ENCODE data around the gene TREML4.

The TREML4 gene

DNA sequence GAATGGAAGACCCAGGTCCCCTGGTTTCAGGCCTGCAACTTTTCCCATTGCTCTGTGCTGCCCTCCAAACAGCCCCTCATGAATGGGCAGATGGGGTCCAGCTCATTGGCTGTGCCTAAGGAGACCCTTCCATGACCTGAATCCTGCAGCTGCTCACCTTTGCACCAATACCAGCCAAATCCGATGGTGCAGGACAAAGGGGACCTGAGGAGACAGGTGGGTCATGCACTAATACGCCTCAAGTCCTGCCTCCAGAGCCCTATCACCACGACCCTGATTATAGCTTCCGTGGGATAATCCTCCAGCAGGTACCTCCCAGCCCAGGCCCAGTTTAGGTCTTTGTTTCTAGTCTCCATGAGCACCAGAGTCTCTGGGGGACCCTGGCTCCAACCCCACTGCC, 41.6 kb downstream of the TREML4 start:
- Histone ChIP-seq H3K4me3 (ENCODE audit: low read depth in 1 of 2, low read length in 2 of 2) (no peak overlapping the region), H3K4me2 (ENCODE audit: insufficient read depth, low read length) (no peak overlapping the region), H3K27ac (ENCODE audit: low read length) (no peak overlapping the region), H4K20me1 (ENCODE audit: insufficient read depth, low read length) (no peaks in the 10 kb centered on the region), H3K4me1 (ENCODE audit: insufficient read depth, low read length) (no peaks in the 10 kb centered on the region), H3K79me2 (ENCODE audit: insufficient read depth, low read length) (no peaks in the 10 kb centered on the region), H2AFZ (ENCODE audit: low read depth, low read length) (no peak overlapping the region), H3K9me3 (ENCODE audit: insufficient read depth, low read length, severe bottlenecking) (no peaks in the 10 kb centered on the region), H3K27me3 (ENCODE audit: insufficient read depth, low read length, poor library complexity) (no peaks in the 10 kb centered on the region), H3K9ac (ENCODE audit: low read depth, low read length) (no peak overlapping the region), H3K36me3 (ENCODE audit: insufficient read depth, low read length) (no peaks in the 10 kb centered on the region)
- ATAC-seq (ENCODE audit: insufficient read depth, low read depth): no peak
- DNase-seq: no peak
- TF ChIP-seq, protein P1, sequence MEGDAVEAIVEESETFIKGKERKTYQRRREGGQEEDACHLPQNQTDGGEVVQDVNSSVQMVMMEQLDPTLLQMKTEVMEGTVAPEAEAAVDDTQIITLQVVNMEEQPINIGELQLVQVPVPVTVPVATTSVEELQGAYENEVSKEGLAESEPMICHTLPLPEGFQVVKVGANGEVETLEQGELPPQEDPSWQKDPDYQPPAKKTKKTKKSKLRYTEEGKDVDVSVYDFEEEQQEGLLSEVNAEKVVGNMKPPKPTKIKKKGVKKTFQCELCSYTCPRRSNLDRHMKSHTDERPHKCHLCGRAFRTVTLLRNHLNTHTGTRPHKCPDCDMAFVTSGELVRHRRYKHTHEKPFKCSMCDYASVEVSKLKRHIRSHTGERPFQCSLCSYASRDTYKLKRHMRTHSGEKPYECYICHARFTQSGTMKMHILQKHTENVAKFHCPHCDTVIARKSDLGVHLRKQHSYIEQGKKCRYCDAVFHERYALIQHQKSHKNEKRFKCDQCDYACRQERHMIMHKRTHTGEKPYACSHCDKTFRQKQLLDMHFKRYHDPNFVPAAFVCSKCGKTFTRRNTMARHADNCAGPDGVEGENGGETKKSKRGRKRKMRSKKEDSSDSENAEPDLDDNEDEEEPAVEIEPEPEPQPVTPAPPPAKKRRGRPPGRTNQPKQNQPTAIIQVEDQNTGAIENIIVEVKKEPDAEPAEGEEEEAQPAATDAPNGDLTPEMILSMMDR (IDR thresholded peaks at IDR 0.05; ENCODE audit: borderline replicate concordance, extremely low read depth, low read length, poor library complexity, severe bottlenecking): no peak
- TF ChIP-seq EZH2 (IDR thresholded peaks at IDR 0.05; ENCODE audit: borderline replicate concordance, low read depth, low read length, severe bottlenecking): no peak

DNA sequence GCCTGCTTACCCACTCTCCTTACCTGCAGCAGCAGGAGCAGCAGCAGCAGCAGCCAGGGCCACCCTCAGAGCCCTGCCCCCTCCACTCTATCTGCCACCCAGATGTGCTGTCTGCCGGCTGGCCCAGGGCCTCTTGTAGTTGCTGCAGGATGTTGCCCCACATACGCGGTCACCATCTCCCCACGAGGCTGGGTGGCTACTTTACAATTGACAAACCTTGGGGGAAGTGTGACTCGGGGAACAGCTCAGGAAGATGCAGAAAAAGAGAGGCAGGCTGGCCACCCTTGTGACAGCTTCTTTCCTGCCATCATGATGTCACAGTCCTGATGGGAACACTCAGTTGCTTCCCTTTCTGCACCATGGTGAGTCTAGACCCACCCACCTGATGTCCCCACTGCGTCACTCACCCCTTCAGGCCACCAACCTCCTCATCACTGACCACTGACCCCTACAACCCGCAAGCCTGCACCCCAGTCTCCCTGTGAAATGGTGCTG, 43.8 kb downstream of the TREML4 start:
- Histone ChIP-seq H2AFZ (ENCODE audit: low read depth, low read length) (no peak overlapping the region), H4K20me1 (ENCODE audit: insufficient read depth, low read length) (no peaks in the 10 kb centered on the region), H3K36me3 (ENCODE audit: insufficient read depth, low read length) (no peaks in the 10 kb centered on the region), H3K4me1 (ENCODE audit: insufficient read depth, low read length) (no peaks in the 10 kb centered on the region), H3K79me2 (ENCODE audit: insufficient read depth, low read length) (no peaks in the 10 kb centered on the region), H3K4me2 (ENCODE audit: insufficient read depth, low read length) (no peak overlapping the region), H3K27me3 (ENCODE audit: insufficient read depth, low read length, poor library complexity) (no peaks in the 10 kb centered on the region), H3K9ac (ENCODE audit: low read depth, low read length) (no peak overlapping the region), H3K4me3 (ENCODE audit: low read depth in 1 of 2, low read length in 2 of 2) (no peak overlapping the region), H3K9me3 (ENCODE audit: insufficient read depth, low read length, severe bottlenecking) (no peaks in the 10 kb centered on the region), H3K27ac (ENCODE audit: low read length) (no peak overlapping the region)
- TF ChIP-seq, protein P1 (IDR thresholded peaks at IDR 0.05; ENCODE audit: borderline replicate concordance, extremely low read depth, low read length, poor library complexity, severe bottlenecking): no peak
- ATAC-seq (ENCODE audit: insufficient read depth, low read depth) (peak; percentile 83), DNase-seq (peak; percentile 40)

DNA sequence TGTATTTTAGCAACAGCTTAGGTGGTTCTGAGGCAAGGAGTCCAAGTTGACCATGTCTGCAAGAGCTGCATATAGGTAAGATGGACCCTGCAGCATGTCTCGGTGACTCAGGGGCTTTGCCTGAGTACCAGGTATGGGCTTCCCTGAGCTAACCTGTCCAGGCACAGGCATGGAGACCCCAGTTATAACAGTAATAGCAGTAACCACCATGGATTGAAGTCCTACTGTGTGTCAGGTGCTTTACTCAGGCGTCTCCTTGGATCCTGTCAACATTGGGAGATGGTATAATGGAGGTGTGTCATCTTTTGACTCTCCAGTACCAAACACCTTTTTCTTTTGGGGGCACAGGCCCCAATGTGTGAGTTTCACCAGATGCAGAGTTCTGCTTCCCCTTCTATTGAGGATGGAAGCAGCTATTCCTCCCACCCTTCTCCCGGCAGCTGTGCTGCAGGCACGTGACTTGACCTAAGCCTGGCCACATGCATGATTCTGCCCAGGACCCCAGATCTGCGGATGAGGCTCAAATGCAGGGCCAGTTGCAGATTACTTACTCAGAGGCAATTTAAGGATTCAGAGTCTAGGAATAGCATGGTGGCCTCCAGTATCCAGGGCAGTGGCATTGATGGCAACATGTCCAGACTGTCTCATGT, 44.6 kb downstream of the TREML4 start:
- H3K4me2 ChIP-seq (ENCODE audit: insufficient read depth, low read length): no peak overlapping the region
- H3K9ac ChIP-seq (ENCODE audit: low read depth, low read length): no peak overlapping the region
- no peaks in the 10 kb centered on the region for H3K79me2 ChIP-seq (ENCODE audit: insufficient read depth, low read length)
- H3K27ac ChIP-seq (ENCODE audit: low read length): no peak overlapping the region
- DNase-seq (no peak), ATAC-seq (ENCODE audit: insufficient read depth, low read depth) (no peak)
- H3K36me3 ChIP-seq (ENCODE audit: insufficient read depth, low read length): no peaks in the 10 kb centered on the region
- H3K4me1 ChIP-seq (ENCODE audit: insufficient read depth, low read length): no peaks in the 10 kb centered on the region
- no peaks in the 10 kb centered on the region for H3K9me3 ChIP-seq (ENCODE audit: insufficient read depth, low read length, severe bottlenecking)
- no peak overlapping the region for H3K4me3 ChIP-seq (ENCODE audit: low read depth in 1 of 2, low read length in 2 of 2)
- H2AFZ ChIP-seq (ENCODE audit: low read depth, low read length): no peak overlapping the region
- no peaks in the 10 kb centered on the region for H4K20me1 ChIP-seq (ENCODE audit: insufficient read depth, low read length)
- H3K27me3 ChIP-seq (ENCODE audit: insufficient read depth, low read length, poor library complexity): no peaks in the 10 kb centered on the region
- TF ChIP-seq, protein P1 (IDR thresholded peaks at IDR 0.05; ENCODE audit: borderline replicate concordance, extremely low read depth, low read length, poor library complexity, severe bottlenecking): no peak
- TF ChIP-seq EZH2 (IDR thresholded peaks at IDR 0.05; ENCODE audit: borderline replicate concordance, low read depth, low read length, severe bottlenecking): no peak
